GM12874 (cell line): ENCODE measurements around the gene PPP1R9B.

Experiments
- TF ChIP-seq, protein P1 (sequence below): IDR thresholded peaks from 2 replicates; pipeline ENCODE4 v1.5.1; 2011; ENCODE audit warnings: low read depth, mild to moderate bottlenecking, control low read depth, low read length, moderate library complexity; ENCODE audit not compliant: insufficient read depth

PPP1R9B gene

DNA sequence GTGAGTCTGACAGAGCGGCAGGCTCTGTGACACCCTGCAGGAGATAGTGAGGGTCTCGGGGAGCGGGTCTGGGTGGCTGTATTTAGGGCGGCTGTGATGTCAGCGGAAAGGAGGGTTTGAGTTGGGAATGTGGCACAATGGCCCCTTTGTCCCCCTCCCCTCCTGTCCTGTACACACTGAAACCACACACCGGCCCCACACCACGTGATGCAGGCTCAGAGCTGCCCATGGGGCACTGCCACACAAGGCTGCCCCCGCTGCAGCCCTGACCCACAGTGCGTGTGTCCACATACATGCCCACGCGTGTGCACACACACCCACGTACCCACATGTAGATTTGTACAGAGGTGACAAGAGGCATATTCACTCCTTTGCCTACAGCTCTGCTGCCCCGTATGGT, 30.7 kb upstream of the PPP1R9B start:
- TF ChIP-seq, protein P1, sequence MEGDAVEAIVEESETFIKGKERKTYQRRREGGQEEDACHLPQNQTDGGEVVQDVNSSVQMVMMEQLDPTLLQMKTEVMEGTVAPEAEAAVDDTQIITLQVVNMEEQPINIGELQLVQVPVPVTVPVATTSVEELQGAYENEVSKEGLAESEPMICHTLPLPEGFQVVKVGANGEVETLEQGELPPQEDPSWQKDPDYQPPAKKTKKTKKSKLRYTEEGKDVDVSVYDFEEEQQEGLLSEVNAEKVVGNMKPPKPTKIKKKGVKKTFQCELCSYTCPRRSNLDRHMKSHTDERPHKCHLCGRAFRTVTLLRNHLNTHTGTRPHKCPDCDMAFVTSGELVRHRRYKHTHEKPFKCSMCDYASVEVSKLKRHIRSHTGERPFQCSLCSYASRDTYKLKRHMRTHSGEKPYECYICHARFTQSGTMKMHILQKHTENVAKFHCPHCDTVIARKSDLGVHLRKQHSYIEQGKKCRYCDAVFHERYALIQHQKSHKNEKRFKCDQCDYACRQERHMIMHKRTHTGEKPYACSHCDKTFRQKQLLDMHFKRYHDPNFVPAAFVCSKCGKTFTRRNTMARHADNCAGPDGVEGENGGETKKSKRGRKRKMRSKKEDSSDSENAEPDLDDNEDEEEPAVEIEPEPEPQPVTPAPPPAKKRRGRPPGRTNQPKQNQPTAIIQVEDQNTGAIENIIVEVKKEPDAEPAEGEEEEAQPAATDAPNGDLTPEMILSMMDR, result no peak

DNA sequence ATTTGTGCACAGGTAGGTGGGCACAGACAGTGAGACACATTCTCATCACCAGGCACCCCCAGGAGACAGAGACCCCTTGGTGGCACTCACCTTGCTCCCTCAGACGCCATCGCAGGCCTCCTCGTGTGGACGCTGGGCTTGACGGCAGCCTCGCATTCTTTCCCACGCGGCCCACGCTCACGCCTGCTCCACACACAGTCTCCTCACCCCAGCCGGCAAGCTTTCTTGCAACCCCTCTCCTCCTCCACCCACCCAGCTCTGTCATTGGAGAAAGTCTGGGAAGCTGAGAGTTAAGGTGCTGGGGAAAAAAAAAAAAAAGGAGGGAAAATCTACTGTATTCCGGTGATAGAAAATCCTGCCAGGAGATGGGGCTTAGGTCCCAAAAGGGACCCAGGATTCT, 30.1 kb upstream of the PPP1R9B start:
- TF ChIP-seq, protein P1, result no peak

DNA sequence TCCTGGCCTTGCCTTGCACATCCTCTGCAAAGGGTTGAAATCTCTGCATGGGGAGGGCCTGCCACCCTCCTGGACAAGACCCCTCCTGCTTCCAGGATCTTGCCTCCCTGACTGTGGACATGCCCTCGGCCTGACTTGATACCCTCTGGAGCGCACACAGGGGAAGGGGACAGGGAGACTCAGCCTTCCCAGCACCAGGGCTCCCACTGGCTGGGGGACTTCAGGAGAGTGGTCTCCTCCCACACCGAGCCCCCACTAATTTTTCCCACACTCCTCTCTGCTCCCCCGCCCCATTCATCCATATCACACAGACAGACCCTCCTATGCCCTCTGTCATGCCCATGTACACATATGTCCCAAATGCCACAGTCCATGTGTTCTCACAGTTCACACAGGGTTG, 29.6 kb upstream of the PPP1R9B start:
- TF ChIP-seq, protein P1, result no peak

DNA sequence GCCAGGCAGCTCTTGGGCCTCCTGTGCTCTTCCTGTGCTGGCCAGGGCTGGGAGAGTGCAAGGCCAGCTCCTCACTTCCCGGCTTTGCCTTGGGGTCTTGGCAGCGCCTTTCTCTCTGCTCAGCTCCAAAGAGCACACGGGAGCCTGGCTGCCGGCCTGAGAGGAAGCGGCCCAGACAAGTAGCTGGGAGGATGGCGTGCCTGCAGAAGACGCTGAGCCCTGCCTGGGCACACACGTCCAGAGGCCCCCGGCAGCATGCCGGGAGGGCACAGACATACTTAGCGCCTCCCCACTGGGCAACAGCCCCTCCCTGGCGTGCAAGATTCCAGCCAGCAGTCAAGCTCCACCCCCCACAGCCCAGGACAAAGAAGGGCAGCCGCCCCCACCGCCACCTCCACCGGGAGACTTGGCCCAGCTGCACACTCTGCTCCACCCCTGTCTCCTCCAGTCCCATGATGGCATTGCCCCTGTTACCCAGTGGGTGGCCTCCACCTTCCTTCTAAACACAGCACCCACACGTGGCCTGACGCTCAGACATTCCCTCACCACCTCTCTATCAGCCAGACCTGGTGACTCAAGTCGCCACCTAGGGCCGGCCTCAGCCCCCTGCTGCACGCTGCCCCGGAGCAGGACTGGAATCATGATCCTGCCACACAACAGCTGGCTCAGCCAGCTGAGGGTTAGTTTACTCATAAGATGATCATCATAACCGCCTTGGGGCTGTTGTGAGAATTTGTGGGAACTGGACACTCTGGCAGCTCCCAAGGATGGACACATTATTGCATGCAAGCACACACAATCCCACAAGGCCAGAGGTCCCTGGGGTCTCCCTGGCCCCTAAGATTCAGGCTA, 27.7 kb upstream of the PPP1R9B start:
- TF ChIP-seq, protein P1, result peak; percentile 82

DNA sequence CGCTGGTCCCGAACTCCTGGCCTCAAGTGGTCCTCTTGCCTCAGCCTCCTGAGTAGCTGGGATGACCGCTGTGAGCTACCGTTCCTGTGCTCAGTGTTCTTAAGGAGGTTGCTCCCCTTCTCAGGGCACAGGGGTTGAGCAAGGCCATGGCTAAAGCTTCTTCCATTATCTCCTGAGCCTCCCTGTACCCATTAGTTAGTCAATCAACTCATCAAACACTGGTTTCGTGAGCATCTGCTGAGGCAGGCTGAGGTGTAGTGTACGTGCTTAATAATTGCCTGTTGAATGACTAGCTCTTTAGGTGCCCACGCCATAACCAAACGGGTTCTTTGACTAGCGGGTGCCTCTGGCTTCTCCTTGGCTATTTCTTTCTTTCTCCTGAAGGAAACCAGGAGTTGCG, 27.0 kb upstream of the PPP1R9B start:
- TF ChIP-seq, protein P1, result no peak

DNA sequence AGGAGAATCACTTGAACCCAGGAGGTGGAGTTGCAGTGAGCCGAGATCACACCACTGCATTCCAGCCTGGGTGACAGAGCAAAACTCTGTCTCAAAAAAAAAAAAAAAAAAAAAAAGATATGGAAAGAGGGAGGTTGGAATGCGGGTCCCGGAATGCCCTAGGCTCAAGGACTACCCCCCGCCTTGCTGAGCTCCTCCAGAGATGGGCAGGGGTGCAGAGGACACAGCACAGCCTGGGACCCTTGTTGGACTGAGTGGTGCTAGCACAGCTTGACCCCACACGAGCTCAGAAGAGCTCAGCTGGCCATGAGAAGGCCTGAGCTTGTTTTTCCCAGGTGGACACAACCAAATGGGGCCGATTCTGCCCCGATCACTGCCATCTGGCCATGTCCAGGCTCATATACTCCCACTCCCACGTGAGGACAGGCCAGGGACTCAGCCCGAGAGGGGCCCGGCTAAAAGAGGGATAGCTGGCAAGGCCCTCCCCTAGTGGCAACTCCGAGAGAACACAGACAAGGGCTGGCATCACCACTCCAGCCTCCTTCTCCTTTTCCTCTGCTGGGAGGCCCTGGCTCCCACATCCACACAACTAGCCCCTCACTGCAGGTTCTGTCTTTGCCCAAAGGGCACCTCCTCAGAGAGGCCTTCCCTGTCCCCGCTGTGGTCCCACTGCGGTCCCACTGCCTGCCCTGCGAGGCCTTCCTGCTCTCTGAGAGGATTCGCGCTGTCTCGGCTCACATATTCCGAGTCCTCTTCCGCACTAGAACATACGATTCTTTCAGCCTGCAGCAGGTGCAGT, 26.3 kb upstream of the PPP1R9B start:
- TF ChIP-seq, protein P1, result no peak

DNA sequence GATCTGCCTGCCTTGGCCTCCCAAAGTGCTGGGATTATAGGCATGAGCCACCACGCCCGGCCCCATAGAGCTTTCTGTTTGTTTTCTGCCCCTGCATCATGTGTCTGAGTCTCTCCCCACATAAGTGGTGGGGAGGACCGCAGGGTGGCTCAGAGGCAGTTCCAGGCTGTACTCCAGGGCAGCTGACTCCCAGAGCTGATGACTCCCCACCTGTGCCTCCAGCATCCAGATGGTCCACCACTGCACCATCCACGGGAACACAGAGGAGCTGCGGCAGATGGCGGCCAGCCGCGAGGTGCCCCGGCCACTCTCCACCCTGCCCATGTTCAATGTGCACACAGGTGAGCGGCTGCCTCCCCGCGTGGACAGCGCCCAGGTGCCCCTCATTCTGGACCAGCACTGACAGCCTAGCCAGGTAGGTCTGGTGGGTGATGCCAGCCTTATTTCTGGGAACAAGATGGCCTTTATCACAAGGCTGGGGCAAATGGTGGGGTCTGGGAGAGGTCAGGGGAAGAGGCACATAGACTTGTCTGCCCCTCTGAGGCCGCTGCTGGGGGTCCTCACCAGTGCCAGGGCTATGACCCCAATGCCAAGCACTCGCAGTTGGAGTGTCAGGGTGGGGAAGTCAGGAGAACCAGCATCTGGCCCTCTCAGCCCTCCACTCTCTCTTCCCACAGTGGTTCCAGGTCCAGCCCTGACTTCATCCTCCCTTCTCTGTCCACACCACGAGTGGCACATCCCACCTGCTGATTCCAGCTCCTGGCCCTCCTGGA, 24.7 kb upstream of the PPP1R9B start:
- TF ChIP-seq, protein P1, result no peak
